Cardiac fibroblast (primary cell): ENCODE results near the gene TGM1.
A peak's percentile ranks its signal among the peaks of the same experiment; 100 is the strongest.

Experiments
- DNase-seq, 2 donors: peaks; one replicate each; pipeline versions ENCODE4 v3.0.0 to v3.0.0-alpha.2; 2010; ENCODE audit warnings: low read depth in 2 of 2
- H3K4me3 ChIP-seq, 2 donors: replicated peaks in 1 of 2; 1 replicate in 1 of 2; 2 replicates in 1 of 2; pipeline ENCODE4 v1.5.1; 2011; ENCODE audit warnings: low read depth in 2 of 2, low read length in 2 of 2, mild to moderate bottlenecking in 2 of 2, moderate library complexity in 1 of 2
- CTCF ChIP-seq: IDR thresholded peaks from one replicate; pipeline ENCODE4 v1.5.1; 2011; ENCODE audit warnings: low read depth, mild to moderate bottlenecking, low read length, inconsistent platforms

Gene TGM1

GRCh38 chr14:24238123-24238522, 24.9 kb downstream of the TGM1 start:
- H3K4me3 ChIP-seq, result no peak overlapping the region
- no peak for DNase-seq
- no peak for TF ChIP-seq CTCF

- no peak for TF ChIP-seq CTCF
- H3K4me3 ChIP-seq, result no peak overlapping the region
Measured at GRCh38 chr14:24237463-24237955, 25.5 kb downstream of the TGM1 start.

GRCh38 chr14:24236689-24237462, 26.1 kb downstream of the TGM1 start:
- no peak for TF ChIP-seq CTCF
- H3K4me3 ChIP-seq, result no peak overlapping the region
- DNase-seq, result no peak

More at GRCh38 chr14:24237463-24237955, 25.5 kb downstream of the TGM1 start:
- no peak for DNase-seq

GRCh38 chr14:24235804-24236688, 26.9 kb downstream of the TGM1 start:
- DNase-seq, result no peak
- TF ChIP-seq CTCF, result no peak
- no peak overlapping the region for H3K4me3 ChIP-seq

GRCh38 chr14:24234095-24235005, 28.6 kb downstream of the TGM1 start:
- TF ChIP-seq CTCF, result no peak
- no peak overlapping the region for H3K4me3 ChIP-seq
- DNase-seq, result no peak

- DNase-seq, result no peak
- H3K4me3 ChIP-seq, result peak overlapping the region; percentile 80 to 85
- no peak for TF ChIP-seq CTCF
Measured at GRCh38 chr14:24233538-24233866, 29.5 kb downstream of the TGM1 start.
